ENCODE measurements around the gene ZNF81. TPM values are rescaled to one million over a fixed set of nuclear protein-coding genes. Genes with fewer than 3 reads are reported as not detected.
"Not testable (repeated sequence)": the region's sequence is repeated elsewhere in the genome, so short reads cannot be mapped to it uniquely, and the experiment has no call there.

ZNF81 gene
- total RNA-seq, 1 donor from 2014 or later = 2.8 TPM

DNA sequence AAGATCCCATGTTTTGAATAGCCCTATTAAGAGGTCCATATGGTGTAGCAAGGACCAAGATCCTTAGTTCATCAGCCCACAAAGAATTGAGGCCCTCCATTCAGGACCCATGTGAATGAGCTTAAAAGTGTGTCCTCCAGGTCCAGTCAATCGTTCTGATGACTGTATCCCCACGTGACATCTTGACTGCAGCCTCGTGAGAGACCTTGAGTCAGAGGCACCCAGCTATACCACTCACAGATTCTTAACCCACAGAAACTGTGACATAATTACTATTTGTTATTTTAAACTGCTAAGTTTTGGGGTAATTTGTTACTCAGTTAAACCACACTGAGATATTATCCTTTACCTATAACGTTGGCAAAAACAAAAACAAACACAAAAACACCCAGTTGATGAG, 104.7 kb downstream of the ZNF81 start:
- DNase-seq (ENCODE audit: low read depth) = no peak
- H3K27me3 ChIP-seq (ENCODE audit: control insufficient read depth, insufficient read depth, low read length) = no peaks in the 10 kb centered on the region
- no peak overlapping the region for H3K4me3 ChIP-seq (ENCODE audit: low read depth, low read length)
- TF ChIP-seq CTCF (IDR thresholded peaks at IDR 0.05; ENCODE audit: insufficient read depth, low read length, poor library complexity, severe bottlenecking) = no peak
- H3K36me3 ChIP-seq (ENCODE audit: control insufficient read depth, insufficient read depth, low read length) = no peaks in the 10 kb centered on the region

DNA sequence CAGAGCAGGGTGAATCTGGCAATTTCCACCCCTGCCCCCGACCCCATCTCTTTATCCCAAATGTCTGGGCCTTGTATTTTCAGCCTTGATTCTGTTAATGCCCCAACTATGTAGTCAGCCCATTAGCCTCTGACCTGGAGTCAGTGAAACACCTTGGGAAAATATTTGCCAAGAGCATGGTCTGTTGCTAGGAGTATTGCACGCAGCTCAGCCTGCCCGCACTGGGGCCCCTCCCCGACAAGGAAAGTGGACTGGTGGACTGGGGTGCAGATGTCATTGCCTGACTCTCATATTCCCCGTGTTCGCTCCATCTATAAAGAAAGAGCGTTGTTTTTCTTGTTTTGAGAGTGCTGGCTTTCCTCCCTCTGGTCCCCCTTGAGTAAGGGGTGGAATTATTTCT, 118.6 kb downstream of the ZNF81 start:
- DNase-seq (ENCODE audit: low read depth); H3K36me3 ChIP-seq (ENCODE audit: control insufficient read depth, insufficient read depth, low read length); H3K4me3 ChIP-seq (ENCODE audit: low read depth, low read length); H3K27me3 ChIP-seq (ENCODE audit: control insufficient read depth, insufficient read depth, low read length): not testable (repeated sequence)

GRCh38 chrX:47956016-47956415, 119.3 kb downstream of the ZNF81 start:
- no peak for DNase-seq (ENCODE audit: low read depth)
- Histone ChIP-seq H3K36me3 (ENCODE audit: control insufficient read depth, insufficient read depth, low read length) (no peaks in the 10 kb centered on the region), H3K4me3 (ENCODE audit: low read depth, low read length) (no peak overlapping the region), H3K27me3 (ENCODE audit: control insufficient read depth, insufficient read depth, low read length) (no peaks in the 10 kb centered on the region)
- no peak for TF ChIP-seq CTCF (IDR thresholded peaks at IDR 0.05; ENCODE audit: insufficient read depth, low read length, poor library complexity, severe bottlenecking)

DNA sequence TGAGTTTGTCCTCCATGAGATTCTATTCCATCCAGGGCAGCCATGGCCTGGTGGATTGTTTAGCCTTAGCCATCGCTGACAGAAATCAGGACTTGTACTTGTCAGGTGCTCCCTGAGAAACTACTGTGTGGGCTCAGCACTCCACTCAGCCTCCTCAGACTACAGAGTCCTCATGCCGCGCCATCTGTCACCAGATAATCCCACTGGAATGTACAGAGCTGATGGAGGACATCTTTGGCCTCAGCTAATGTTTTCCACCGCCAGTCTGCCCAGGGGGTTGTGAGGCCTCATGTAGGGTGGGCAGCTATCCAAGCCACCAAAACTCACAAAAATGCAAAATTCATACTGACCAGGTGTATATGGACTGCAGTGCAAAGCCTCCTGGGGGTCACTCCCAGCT, 121.5 kb downstream of the ZNF81 start:
- not testable (repeated sequence) for DNase-seq (ENCODE audit: low read depth); H3K27me3 ChIP-seq (ENCODE audit: control insufficient read depth, insufficient read depth, low read length); H3K36me3 ChIP-seq (ENCODE audit: control insufficient read depth, insufficient read depth, low read length); H3K4me3 ChIP-seq (ENCODE audit: low read depth, low read length)

DNA sequence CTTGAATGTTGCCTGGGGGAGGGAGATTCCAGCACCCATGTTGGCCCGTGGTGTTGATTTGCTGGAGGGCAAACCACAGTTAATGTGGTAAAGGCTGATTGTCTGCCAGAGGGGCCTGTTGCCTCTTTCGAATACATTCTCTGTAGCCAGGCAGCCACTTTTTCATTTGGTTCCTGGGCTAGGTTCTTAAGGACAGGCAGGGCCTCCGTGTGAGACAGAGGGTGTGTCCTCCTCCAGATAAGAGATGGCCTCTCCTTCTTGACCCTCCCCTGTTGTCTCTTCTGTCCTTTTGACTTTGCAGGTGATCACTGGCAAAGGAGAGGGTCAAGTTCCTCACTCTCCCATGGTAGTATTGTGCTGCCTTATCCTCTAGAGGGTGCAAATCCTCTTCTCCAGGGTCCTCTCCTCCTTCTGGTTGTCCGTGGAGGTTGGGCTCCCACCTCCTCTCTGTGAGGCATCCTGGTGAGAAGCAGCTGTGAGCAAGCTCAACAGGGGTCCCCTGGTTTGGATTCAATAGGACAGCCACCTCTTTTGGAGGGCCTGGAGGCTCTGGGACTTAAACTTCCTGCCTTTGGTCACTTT, 122.2 kb downstream of the ZNF81 start:
- no peaks in the 10 kb centered on the region for H3K36me3 ChIP-seq (ENCODE audit: control insufficient read depth, insufficient read depth, low read length)
- H3K27me3 ChIP-seq (ENCODE audit: control insufficient read depth, insufficient read depth, low read length) = no peaks in the 10 kb centered on the region
- no peak for TF ChIP-seq CTCF (IDR thresholded peaks at IDR 0.05; ENCODE audit: insufficient read depth, low read length, poor library complexity, severe bottlenecking)
- DNase-seq (ENCODE audit: low read depth) = no peak
- no peak overlapping the region for H3K4me3 ChIP-seq (ENCODE audit: low read depth, low read length)

- DNase-seq (ENCODE audit: low read depth) = no peak
- Histone ChIP-seq H3K27me3 (ENCODE audit: control insufficient read depth, insufficient read depth, low read length) (no peaks in the 10 kb centered on the region), H3K4me3 (ENCODE audit: low read depth, low read length) (no peak overlapping the region), H3K36me3 (ENCODE audit: control insufficient read depth, insufficient read depth, low read length) (no peaks in the 10 kb centered on the region)
- TF ChIP-seq CTCF (IDR thresholded peaks at IDR 0.05; ENCODE audit: insufficient read depth, low read length, poor library complexity, severe bottlenecking) = no peak
Observed at GRCh38 chrX:47960406-47960805, 123.7 kb downstream of the ZNF81 start.

DNA sequence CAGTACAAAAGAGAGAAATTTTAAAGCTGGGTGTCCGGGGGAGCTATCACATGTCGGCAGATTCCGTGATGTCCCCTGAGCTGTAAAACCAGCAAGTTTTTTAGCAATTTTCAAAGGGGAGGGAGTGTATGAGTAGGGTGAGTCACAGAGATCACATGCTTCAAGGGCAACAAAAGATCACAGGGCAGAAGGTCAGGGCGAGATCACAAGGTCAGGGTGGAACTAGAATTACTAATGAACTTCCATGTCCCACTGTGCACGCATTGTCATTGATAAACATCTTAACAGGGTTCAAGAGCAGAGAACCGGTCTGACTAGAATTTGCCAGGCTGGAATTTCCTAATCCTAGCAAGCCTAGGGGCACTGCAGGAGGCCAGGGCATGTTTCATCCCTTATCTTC, 125.1 kb downstream of the ZNF81 start:
- not testable (repeated sequence) for H3K27me3 ChIP-seq (ENCODE audit: control insufficient read depth, insufficient read depth, low read length); H3K4me3 ChIP-seq (ENCODE audit: low read depth, low read length); DNase-seq (ENCODE audit: low read depth); H3K36me3 ChIP-seq (ENCODE audit: control insufficient read depth, insufficient read depth, low read length)

GRCh38 chrX:47965526-47965925, 128.8 kb downstream of the ZNF81 start:
- H3K36me3 ChIP-seq (ENCODE audit: control insufficient read depth, insufficient read depth, low read length); DNase-seq (ENCODE audit: low read depth); H3K27me3 ChIP-seq (ENCODE audit: control insufficient read depth, insufficient read depth, low read length); H3K4me3 ChIP-seq (ENCODE audit: low read depth, low read length): not testable (repeated sequence)

Other genes starting within 250 kb of the ZNF81 start
- 0.62 and 1.9 TPM in 2 replicates for gene SYN1, start 217.0 kb upstream of the ZNF81 start, total RNA-seq
- gene CFP, start 207.0 kb upstream of the ZNF81 start, total RNA-seq = 0.21 TPM in 1 of 2 replicates, not detected in the other
- gene ELK1, start 186.3 kb upstream of the ZNF81 start, total RNA-seq = 36.0 and 39.5 TPM in 2 replicates
- 149 and 165 TPM in 2 replicates for gene UXT, start 177.7 kb upstream of the ZNF81 start, total RNA-seq
- 3.3 and 3.6 TPM in 2 replicates for gene ZNF182, start 167.1 kb downstream of the ZNF81 start, total RNA-seq
- gene SPACA5, start 170.1 kb downstream of the ZNF81 start, total RNA-seq = not detected in 2 replicates
- 0.75 and 2.8 TPM in 2 replicates for gene ZNF630, start 234.7 kb downstream of the ZNF81 start, total RNA-seq

Data from kidney epithelial cell (primary cell).